Right kidney (tissue), 1 donor: Measurements from ENCODE around the gene AGPAT3.

Experiments
- DNase-seq: peaks from one replicate; pipeline ENCODE4 v3.0.0-alpha.2; 2016

AGPAT3 gene

GRCh38 chr21:43906585-43907370 lies 41.8 kb downstream of the AGPAT3 start:
- DNase-seq = no peak

DNA sequence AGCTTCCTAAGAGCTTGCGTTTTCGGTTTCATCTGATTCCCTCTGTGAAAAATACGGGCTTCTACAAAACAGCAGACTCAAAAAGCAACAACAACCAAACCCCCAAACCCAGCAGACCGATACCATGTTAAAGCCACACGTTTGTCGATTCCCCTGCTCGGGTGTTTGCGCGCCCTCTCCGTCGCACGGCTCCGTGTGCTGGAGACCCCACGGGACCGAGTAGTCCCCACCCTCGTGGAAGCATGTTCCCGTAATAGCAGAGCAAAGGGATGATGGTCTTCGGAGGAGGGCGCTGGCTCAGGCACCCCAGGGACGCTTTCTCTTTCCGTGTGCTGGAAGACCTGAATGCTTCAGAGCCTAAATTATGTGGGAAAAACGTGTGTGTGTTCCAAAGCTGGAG lies 42.7 kb downstream of the AGPAT3 start:
- no peak for DNase-seq

DNA sequence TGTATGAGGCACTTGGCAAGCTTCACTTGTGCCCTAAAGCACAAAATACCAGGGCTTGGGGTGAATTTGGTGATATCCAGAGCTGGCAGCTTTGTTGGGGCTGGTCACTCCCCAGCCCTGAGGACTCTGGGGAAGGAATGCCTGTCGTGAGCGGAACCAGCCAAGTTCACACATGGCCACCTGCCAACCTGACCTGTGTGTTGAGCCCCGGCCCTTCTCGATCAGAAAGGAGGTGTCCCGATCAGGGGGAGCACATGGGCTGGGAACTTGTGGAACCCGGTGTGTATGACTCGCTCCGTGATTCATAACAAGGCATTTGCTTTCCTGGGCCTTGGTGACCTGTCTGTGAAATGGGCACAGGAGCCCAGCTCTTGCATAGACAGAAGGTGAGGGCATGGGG lies 43.1 kb downstream of the AGPAT3 start:
- DNase-seq = no peak

- DNase-seq = no peak
Observed at GRCh38 chr21:43909741-43910400, 44.8 kb downstream of the AGPAT3 start.

DNA sequence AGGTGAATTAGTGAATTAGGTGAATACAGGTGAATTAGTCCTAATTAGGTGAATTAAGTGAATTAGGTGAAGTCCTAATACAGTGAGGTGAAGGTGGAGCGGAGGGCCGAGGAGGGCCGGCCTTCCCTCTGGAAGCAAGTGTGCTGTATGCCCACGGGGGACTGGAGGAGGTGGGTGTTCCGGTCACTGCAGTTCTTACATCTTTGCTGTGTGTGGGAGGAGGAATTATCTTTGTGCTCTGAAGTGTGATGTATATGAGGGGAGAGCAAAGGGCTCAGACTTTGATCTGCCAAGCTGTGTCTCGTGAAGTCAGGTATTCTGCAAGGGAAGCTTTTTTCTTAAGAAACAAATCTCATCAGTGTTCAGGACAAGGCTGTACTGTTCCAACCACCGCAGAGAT lies 45.4 kb downstream of the AGPAT3 start:
- no peak for DNase-seq

DNA sequence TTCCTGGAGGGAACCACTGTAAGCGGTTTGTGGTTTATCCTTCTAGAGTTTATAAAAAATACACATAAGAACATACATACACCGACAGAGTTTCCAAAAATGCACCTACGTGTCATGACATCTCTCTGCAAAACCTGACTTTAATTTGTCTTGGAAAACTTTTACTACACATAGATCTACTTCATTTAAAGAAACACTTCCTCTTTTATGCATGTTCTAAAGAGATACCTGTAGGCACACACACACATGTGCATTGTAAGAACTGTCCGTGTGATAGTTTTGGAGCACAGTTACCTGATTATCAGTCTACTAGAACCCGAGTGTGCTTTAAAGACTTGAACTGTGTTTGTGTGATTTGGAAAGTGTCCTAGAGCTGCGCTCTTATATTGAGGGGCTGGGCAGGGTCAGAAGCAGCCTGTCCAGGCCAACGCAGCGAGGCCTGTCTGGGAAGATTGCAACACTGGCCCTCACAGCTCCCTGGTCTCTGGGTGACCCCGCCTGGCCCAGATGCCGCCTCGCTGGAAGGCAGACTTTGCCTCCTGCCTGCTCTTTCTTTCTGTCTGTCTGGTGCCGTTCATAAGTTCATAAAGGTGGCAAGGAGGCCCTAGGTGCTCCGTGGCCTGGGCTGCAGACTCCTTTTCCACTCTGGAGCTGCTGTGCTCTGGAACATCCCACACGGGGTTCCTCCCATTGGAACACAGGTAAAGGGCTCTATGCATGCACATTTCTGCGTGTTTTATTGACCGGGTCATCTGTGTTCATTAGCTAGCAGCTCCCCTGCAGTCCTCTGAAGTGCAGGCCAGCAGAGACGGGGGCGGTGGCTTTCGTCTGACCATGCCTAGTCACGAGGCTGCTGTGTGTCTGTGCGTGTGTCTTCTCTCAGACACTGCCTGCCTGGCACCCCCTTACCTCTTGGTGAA lies 46.3 kb downstream of the AGPAT3 start:
- DNase-seq = no peak

- no peak for DNase-seq
Observed at GRCh38 chr21:43911935-43912487, 47.0 kb downstream of the AGPAT3 start.

DNA sequence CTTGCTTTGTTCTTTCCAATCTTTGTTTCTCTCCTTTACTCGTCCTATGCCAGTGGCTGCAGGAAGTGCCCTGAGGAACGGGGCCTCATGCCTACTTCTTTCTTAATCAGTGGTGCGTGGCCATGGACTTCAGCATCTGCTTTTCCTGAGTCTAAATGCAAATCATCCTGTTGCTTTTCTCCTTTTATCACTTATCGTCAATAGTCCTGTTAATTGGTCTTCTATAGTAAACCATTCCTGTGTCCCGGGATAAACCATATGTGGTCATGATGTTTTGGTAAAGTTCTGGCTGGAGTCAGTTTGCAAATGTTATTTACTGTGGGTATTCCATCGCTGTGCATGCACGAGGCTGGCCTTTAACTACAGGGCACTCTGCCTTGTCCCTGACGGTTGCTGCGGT lies 47.5 kb downstream of the AGPAT3 start:
- no peak for DNase-seq

GRCh38 chr21:43912910-43913309 lies 47.9 kb downstream of the AGPAT3 start:
- DNase-seq = no peak

DNA sequence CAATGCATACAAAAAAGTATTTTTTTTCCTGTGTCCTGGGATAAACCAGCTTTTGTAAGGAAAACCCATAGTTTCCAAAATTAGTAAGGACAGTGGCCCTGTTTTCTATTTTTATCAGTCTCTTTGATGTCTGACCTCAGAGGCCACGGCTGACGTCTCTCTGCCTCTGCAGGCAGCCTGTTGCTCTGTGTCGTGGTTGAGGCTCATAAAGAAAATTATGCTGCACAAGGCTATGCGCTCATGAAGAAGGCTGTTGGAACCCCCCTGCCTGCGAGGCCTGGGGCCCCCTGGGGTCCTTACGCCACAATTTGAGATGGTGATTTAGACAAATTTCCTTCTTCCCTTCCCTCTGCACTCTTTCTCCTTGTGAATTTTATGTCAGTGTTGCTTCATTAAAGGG lies 48.9 kb downstream of the AGPAT3 start:
- DNase-seq = no peak

GRCh38 chr21:43916076-43916475 lies 51.1 kb downstream of the AGPAT3 start:
- no peak for DNase-seq

DNA sequence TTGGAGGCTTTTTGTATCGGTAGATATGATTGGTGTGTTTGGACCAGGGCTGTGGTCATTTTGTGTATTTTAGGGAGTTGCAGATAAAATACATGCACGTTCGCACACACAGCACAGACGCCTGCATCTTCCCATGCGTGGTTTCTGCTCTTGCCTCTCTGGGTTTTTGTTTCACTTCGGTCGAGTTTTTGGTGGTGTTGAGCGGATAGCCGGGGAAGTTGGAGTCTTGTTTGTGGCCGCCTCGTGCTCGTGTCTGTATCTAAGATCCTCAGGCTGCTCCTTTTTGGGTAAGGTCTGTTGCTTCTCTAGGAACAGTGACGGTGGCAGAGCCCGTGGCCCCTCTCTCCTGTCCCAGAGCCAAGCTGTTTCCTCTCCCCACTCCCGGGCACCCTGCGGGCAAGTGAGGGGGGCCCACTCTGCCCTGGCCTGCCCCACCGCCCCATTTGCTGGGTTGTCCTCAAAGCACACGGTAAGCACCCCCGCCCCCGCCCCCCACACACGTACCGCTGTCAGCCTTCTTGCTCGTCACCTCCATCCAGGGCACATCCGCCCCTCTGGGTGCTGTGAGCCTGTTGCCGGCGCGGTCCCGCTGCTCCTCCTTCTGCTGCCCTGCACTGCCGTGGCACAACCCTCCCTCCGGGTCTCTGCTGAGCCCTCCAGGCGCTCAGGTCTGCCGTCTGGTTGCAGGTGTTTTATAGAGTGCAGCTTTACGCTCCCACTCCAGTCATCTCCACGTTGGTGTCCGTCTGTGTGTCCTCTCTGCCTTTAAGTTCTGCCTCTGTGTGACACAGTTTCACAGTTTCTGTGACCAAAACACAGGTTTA lies 51.9 kb downstream of the AGPAT3 start:
- no peak for DNase-seq

- no peak for DNase-seq
Observed at GRCh38 chr21:43917515-43918384, 52.7 kb downstream of the AGPAT3 start.

DNA sequence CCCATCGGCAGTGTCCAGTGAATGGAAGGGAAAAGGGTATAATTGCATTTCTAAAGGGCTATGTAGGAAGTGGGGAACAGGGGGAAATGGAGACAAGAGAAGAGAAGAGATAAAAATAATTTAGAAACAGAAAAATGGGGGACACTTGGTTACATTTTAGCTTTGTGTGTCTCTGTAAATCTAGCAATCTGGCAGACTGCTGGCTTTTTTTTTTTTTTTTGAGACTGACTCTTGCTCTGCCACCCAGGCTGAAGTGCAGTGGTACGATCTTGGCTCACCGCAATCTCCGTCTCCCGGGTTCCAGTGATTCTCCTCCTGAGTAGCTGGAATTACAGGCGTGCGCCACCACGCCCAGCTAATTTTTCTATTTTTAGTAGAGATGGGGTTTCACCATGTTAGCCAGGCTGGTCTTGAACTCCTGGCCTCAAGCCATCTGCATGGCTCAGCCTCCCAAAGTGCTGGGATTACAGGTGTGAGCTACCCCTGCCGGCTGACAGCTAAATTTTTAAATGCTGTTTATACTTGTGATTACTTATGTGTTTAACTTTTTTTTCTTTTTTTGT lies 53.4 kb downstream of the AGPAT3 start:
- no peak for DNase-seq

GRCh38 chr21:43919283-43919682 lies 54.3 kb downstream of the AGPAT3 start:
- DNase-seq = no peak

DNA sequence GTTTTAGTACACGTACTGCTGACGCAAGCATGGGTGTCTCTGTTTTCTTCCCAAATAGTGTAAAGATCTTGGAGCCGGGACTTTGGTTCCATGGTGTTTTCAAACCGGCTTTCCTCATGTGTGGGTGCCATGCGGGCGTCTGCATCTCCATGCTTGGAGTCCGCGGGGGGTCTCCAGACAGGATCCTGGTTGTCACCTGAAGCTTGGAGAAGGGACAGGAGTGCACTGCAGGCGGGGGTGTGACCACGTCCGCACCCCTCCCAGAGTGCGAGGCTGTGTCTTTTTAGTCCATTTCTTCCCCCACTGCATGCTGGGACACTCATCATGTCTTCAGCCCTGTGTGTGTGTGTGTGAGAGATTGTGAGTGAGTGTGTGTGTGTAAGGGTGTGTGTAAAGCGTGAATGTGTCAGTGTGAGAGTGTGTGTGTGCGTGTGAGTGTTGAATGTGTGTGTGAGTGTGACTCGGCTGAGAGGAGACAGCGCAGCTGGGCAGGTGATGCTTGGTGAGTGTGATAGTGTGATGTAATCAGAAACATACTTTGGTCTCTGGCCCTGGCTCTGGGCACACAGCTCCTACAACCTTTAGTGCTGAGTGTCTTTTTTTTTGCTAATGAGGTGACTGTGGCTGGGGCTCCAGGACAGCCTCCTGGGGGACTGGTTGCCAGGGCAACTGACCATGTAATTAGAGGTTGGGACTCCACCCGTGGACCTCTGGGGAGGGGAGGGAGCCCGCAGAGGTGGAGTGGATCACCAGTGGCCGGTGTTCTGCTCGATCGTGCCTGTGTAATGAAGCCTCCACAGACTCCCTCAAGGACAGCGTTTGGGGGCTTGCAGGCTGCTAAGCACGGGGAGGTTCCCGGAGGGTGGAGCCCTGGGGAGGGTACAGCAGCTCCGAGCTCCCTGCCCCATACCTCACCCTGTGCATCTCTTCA lies 55.1 kb downstream of the AGPAT3 start:
- DNase-seq = no peak

DNA sequence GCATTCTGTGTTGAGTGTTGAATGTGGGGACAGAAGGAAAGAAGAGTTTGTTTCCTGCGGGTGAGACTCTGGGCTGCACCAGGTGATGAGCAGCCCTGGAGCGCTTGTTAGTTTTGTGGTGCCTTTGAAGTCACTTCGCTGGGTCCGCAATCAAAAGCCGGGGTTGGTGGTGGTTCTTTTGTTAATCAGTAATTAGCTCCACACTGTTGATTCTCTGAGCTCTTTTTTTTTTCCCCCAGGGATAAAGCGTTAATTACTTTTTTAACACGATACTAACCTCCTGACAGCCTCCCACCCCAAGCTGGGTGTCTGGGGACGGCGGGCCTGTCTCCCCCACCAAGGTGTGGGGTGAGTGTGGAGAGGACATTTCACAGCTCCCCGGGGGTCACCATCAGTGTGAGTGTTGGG lies 56.6 kb downstream of the AGPAT3 start:
- no peak for DNase-seq

- no peak for DNase-seq
Observed at GRCh38 chr21:43921979-43922945, 57.2 kb downstream of the AGPAT3 start.
